ENCODE measurements around the gene TRIM32. TPM values are rescaled to one million over a fixed set of nuclear protein-coding genes. Genes with fewer than 3 reads are reported as not detected.

The TRIM32 gene
- total RNA-seq, 1 experiment from 2014 or later, result 17.5 TPM

- DNase-seq (ENCODE audit: low spot score), result no peak
- Mint-ChIP-seq H3K36me3 (no peaks in the 10 kb centered on the region), H3K4me1 (peaks cover 7% of the 10 kb centered on the region), H3K4me3 (no peak overlapping the region), H3K27me3 (ENCODE audit: low read depth) (no peaks in the 10 kb centered on the region), H3K9me3 (no peaks in the 10 kb centered on the region), H3K27ac (no peak overlapping the region)
- TF ChIP-seq ZBTB21 (CRISPR knock-in tag; IDR thresholded peaks at IDR 0.05; ENCODE audit: borderline replicate concordance) (no peak), TP53 (CRISPR knock-in tag; IDR thresholded peaks at IDR 0.05) (no peak), ELF4 (CRISPR knock-in tag; IDR thresholded peaks at IDR 0.05; ENCODE audit: low read depth) (no peak)
- TF ChIP-seq, protein P1, sequence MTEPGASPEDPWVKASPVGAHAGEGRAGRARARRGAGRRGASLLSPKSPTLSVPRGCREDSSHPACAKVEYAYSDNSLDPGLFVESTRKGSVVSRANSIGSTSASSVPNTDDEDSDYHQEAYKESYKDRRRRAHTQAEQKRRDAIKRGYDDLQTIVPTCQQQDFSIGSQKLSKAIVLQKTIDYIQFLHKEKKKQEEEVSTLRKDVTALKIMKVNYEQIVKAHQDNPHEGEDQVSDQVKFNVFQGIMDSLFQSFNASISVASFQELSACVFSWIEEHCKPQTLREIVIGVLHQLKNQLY (CRISPR knock-in tag; IDR thresholded peaks at IDR 0.05), result no peak
- CTCF ChIA-PET, result interaction anchor here (1.3 kb wide), 1 partner anchor 127 kb away, joined by 6 read pairs; no protein-coding TSS in a partner anchor
- POLR2A ChIA-PET, result no interaction called here
- no peak for ATAC-seq
These were observed 46.0 kb downstream of the TRIM32 start for GRCh38 chr9:116733010-116733641.

- no peak for TF ChIP-seq HMGA2 (CRISPR knock-in tag; IDR thresholded peaks at IDR 0.05)
- TF ChIP-seq, protein P2, sequence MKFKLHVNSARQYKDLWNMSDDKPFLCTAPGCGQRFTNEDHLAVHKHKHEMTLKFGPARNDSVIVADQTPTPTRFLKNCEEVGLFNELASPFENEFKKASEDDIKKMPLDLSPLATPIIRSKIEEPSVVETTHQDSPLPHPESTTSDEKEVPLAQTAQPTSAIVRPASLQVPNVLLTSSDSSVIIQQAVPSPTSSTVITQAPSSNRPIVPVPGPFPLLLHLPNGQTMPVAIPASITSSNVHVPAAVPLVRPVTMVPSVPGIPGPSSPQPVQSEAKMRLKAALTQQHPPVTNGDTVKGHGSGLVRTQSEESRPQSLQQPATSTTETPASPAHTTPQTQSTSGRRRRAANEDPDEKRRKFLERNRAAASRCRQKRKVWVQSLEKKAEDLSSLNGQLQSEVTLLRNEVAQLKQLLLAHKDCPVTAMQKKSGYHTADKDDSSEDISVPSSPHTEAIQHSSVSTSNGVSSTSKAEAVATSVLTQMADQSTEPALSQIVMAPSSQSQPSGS (CRISPR knock-in tag; IDR thresholded peaks at IDR 0.05; ENCODE audit: borderline replicate concordance, low read depth), result no peak
- TF ChIP-seq ZNF317 (CRISPR knock-in tag; IDR thresholded peaks at IDR 0.05; ENCODE audit: borderline replicate concordance, low read depth), result no peak
- no peak for TF ChIP-seq SP1 (CRISPR knock-in tag; conservative IDR thresholded peaks at IDR 0.05)
- no peak for TF ChIP-seq FOXP1 (CRISPR knock-in tag; IDR thresholded peaks at IDR 0.05; ENCODE audit: borderline replicate concordance)
- TF ChIP-seq ZNF423 (CRISPR knock-in tag; IDR thresholded peaks at IDR 0.05), result no peak
- TF ChIP-seq, protein P3, sequence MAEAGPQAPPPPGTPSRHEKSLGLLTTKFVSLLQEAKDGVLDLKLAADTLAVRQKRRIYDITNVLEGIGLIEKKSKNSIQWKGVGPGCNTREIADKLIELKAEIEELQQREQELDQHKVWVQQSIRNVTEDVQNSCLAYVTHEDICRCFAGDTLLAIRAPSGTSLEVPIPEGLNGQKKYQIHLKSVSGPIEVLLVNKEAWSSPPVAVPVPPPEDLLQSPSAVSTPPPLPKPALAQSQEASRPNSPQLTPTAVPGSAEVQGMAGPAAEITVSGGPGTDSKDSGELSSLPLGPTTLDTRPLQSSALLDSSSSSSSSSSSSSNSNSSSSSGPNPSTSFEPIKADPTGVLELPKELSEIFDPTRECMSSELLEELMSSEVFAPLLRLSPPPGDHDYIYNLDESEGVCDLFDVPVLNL (CRISPR knock-in tag; IDR thresholded peaks at IDR 0.05; ENCODE audit: borderline replicate concordance, low read depth), result no peak
- no peak for TF ChIP-seq STAT6 (CRISPR knock-in tag; conservative IDR thresholded peaks at IDR 0.05; ENCODE audit: low read depth)
- TF ChIP-seq, protein P4, sequence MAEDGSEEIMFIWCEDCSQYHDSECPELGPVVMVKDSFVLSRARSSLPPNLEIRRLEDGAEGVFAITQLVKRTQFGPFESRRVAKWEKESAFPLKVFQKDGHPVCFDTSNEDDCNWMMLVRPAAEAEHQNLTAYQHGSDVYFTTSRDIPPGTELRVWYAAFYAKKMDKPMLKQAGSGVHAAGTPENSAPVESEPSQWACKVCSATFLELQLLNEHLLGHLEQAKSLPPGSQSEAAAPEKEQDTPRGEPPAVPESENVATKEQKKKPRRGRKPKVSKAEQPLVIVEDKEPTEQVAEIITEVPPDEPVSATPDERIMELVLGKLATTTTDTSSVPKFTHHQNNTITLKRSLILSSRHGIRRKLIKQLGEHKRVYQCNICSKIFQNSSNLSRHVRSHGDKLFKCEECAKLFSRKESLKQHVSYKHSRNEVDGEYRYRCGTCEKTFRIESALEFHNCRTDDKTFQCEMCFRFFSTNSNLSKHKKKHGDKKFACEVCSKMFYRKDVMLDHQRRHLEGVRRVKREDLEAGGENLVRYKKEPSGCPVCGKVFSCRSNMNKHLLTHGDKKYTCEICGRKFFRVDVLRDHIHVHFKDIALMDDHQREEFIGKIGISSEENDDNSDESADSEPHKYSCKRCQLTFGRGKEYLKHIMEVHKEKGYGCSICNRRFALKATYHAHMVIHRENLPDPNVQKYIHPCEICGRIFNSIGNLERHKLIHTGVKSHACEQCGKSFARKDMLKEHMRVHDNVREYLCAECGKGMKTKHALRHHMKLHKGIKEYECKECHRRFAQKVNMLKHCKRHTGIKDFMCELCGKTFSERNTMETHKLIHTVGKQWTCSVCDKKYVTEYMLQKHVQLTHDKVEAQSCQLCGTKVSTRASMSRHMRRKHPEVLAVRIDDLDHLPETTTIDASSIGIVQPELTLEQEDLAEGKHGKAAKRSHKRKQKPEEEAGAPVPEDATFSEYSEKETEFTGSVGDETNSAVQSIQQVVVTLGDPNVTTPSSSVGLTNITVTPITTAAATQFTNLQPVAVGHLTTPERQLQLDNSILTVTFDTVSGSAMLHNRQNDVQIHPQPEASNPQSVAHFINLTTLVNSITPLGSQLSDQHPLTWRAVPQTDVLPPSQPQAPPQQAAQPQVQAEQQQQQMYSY (CRISPR knock-in tag; IDR thresholded peaks at IDR 0.05), result no peak
- TF ChIP-seq, protein P5, sequence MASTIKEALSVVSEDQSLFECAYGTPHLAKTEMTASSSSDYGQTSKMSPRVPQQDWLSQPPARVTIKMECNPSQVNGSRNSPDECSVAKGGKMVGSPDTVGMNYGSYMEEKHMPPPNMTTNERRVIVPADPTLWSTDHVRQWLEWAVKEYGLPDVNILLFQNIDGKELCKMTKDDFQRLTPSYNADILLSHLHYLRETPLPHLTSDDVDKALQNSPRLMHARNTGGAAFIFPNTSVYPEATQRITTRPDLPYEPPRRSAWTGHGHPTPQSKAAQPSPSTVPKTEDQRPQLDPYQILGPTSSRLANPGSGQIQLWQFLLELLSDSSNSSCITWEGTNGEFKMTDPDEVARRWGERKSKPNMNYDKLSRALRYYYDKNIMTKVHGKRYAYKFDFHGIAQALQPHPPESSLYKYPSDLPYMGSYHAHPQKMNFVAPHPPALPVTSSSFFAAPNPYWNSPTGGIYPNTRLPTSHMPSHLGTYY (CRISPR knock-in tag; IDR thresholded peaks at IDR 0.05), result no peak
- CTCF ChIA-PET, result interaction anchor here (0.6 to 8.3 kb wide), 24 partner anchors 10 to 751 kb away, joined by 3 to 272 read pairs (median 4); no protein-coding TSS in a partner anchor
- no peak for DNase-seq (ENCODE audit: low spot score)
- H3K27me3 Mint-ChIP-seq (ENCODE audit: low read depth), result no peaks in the 10 kb centered on the region
- peak; percentile 5; the same call in 1 of the 2 replicates for ATAC-seq
- no peak overlapping the region for H3K4me3 Mint-ChIP-seq
- H3K36me3 Mint-ChIP-seq, result no peaks in the 10 kb centered on the region
- no peak overlapping the region for H3K27ac Mint-ChIP-seq
- H3K9me3 Mint-ChIP-seq, result no peaks in the 10 kb centered on the region
- peaks cover 24% of the 10 kb centered on the region for H3K4me1 Mint-ChIP-seq
- POLR2A ChIA-PET, result interaction anchor here (1.0 kb wide), 1 partner anchor 124 kb away, joined by 4 read pairs; no protein-coding TSS in a partner anchor
These were observed 49.5 kb downstream of the TRIM32 start for GRCh38 chr9:116736399-116737151.

All from WTC11 (cell line).